ENCODE data around the gene E2F4.

Gene E2F4

GRCh38 chr16:67191995-67192681 is at the start of gene E2F4:
Gene E2F4, plus strand, starts transcription at chr16:67192155. Its CDS starts 73 bp downstream, at chr16:67192228.
- peak; percentile 97 for ATAC-seq

GRCh38 chr16:67142342-67142741 is 49.6 kb upstream of the E2F4 start:
- TF ChIP-seq CSDC2 (CRISPR knock-in tag; IDR thresholded peaks at IDR 0.05) (no peak), ZNF70 (CRISPR knock-in tag; IDR thresholded peaks at IDR 0.05) (no peak), ESRRG (CRISPR knock-in tag; IDR thresholded peaks at IDR 0.05) (no peak), BACH2 (CRISPR knock-in tag; IDR thresholded peaks at IDR 0.05; ENCODE audit: borderline replicate concordance) (no peak), TCF4 (CRISPR knock-in tag; IDR thresholded peaks at IDR 0.05; ENCODE audit: borderline replicate concordance) (no peak), ISL1 (CRISPR knock-in tag; IDR thresholded peaks at IDR 0.05) (no peak), ZC3H10 (CRISPR knock-in tag; IDR thresholded peaks at IDR 0.05) (no peak), ARNTL (CRISPR knock-in tag; IDR thresholded peaks at IDR 0.05; ENCODE audit: borderline replicate concordance, low read depth) (no peak), CSRNP3 (CRISPR knock-in tag; IDR thresholded peaks at IDR 0.05) (no peak), PATZ1 (CRISPR knock-in tag; IDR thresholded peaks at IDR 0.05; ENCODE audit: borderline replicate concordance) (no peak), TOX (CRISPR knock-in tag; IDR thresholded peaks at IDR 0.05; ENCODE audit: borderline replicate concordance) (no peak), CREB5 (CRISPR knock-in tag; IDR thresholded peaks at IDR 0.05; ENCODE audit: low read depth) (no peak), GLIS3 (CRISPR knock-in tag; IDR thresholded peaks at IDR 0.05) (no peak), ZFP3 (CRISPR knock-in tag; IDR thresholded peaks at IDR 0.05) (no peak), POU6F1 (CRISPR knock-in tag; IDR thresholded peaks at IDR 0.05; ENCODE audit: borderline replicate concordance, low read depth) (no peak), TSHZ2 (CRISPR knock-in tag; IDR thresholded peaks at IDR 0.05) (no peak), ZNF565 (CRISPR knock-in tag; conservative IDR thresholded peaks at IDR 0.05; ENCODE audit: low read depth) (no peak), ZFP30 (CRISPR knock-in tag; IDR thresholded peaks at IDR 0.05) (no peak), ZNF8 (CRISPR knock-in tag; IDR thresholded peaks at IDR 0.05) (no peak), PPARA (CRISPR knock-in tag; IDR thresholded peaks at IDR 0.05; ENCODE audit: borderline replicate concordance) (no peak)
- no peak for ATAC-seq

More at GRCh38 chr16:67191995-67192681, at the start of gene E2F4:
- TF ChIP-seq GLIS3 (CRISPR knock-in tag; IDR thresholded peaks at IDR 0.05) (0 out of 2 replicates have a peak, but pooled peaks have one; percentile 63), TOX (CRISPR knock-in tag; IDR thresholded peaks at IDR 0.05; ENCODE audit: borderline replicate concordance) (no peak)

GRCh38 chr16:67144943-67145342 is 47.0 kb upstream of the E2F4 start:
- no peak for ATAC-seq
- no peak for TF ChIP-seq POU6F1 (CRISPR knock-in tag; IDR thresholded peaks at IDR 0.05; ENCODE audit: borderline replicate concordance, low read depth)
- TF ChIP-seq ZNF8 (CRISPR knock-in tag; IDR thresholded peaks at IDR 0.05) = no peak
- TF ChIP-seq ZNF70 (CRISPR knock-in tag; IDR thresholded peaks at IDR 0.05) = no peak
- no peak for TF ChIP-seq ZFP3 (CRISPR knock-in tag; IDR thresholded peaks at IDR 0.05)
- TF ChIP-seq RARB (CRISPR knock-in tag; IDR thresholded peaks at IDR 0.05) = no peak
- TF ChIP-seq TSHZ2 (CRISPR knock-in tag; IDR thresholded peaks at IDR 0.05) = no peak
- TF ChIP-seq ZC3H10 (CRISPR knock-in tag; IDR thresholded peaks at IDR 0.05) = no peak
- no peak for TF ChIP-seq PATZ1 (CRISPR knock-in tag; IDR thresholded peaks at IDR 0.05; ENCODE audit: borderline replicate concordance)

All from SK-N-SH treated with all-trans-retinoic acid at 6 μM for 48 hours (cell line).